ENCODE data around the gene BRD3.

DNA sequence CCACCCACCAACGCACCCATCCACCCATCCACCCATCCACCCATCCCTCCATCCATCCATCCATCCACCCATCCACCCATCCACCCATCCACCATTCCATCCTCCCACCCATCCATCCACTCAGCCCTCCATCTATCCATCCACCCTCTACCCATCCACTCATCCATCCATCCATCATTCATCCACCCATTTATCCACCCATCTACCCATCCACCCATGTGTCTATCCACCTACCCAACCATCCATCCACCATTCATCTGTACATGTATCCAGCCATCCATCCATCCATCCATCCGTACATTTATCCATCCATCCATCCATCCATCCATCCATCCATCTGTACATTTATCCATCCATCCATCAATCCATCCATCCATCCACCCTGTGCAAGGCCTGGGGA, 64.6 kb downstream of the BRD3 start:
- TF ChIP-seq, protein P1, sequence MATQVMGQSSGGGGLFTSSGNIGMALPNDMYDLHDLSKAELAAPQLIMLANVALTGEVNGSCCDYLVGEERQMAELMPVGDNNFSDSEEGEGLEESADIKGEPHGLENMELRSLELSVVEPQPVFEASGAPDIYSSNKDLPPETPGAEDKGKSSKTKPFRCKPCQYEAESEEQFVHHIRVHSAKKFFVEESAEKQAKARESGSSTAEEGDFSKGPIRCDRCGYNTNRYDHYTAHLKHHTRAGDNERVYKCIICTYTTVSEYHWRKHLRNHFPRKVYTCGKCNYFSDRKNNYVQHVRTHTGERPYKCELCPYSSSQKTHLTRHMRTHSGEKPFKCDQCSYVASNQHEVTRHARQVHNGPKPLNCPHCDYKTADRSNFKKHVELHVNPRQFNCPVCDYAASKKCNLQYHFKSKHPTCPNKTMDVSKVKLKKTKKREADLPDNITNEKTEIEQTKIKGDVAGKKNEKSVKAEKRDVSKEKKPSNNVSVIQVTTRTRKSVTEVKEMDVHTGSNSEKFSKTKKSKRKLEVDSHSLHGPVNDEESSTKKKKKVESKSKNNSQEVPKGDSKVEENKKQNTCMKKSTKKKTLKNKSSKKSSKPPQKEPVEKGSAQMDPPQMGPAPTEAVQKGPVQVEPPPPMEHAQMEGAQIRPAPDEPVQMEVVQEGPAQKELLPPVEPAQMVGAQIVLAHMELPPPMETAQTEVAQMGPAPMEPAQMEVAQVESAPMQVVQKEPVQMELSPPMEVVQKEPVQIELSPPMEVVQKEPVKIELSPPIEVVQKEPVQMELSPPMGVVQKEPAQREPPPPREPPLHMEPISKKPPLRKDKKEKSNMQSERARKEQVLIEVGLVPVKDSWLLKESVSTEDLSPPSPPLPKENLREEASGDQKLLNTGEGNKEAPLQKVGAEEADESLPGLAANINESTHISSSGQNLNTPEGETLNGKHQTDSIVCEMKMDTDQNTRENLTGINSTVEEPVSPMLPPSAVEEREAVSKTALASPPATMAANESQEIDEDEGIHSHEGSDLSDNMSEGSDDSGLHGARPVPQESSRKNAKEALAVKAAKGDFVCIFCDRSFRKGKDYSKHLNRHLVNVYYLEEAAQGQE (IDR thresholded peaks at IDR 0.05; ENCODE audit: insufficient read depth in 1 of 2, low read depth in 2 of 2, low read length in 2 of 2) = no peak
- no peak for TF ChIP-seq FOXP2 (optimal IDR thresholded peaks at IDR 0.05; ENCODE audit: borderline replicate concordance, extremely low read depth, extremely low read length, insufficient read depth)

Measured in PFSK-1 (cell line).